HG03039 (cell line): ENCODE data around the gene CTRB1.
"Not testable (repeated sequence)": the region's sequence is repeated elsewhere in the genome, so short reads cannot be mapped to it uniquely, and the experiment has no call there.

Source experiments
- ATAC-seq: cut with Tn5 transposase; IDR thresholded peaks from one replicate; pipeline ENCODE4 v1.9.1; 2021; ENCODE audit warnings: mild to moderate bottlenecking, moderate library complexity; ENCODE audit not compliant: unreplicated experiment

The CTRB1 gene

DNA sequence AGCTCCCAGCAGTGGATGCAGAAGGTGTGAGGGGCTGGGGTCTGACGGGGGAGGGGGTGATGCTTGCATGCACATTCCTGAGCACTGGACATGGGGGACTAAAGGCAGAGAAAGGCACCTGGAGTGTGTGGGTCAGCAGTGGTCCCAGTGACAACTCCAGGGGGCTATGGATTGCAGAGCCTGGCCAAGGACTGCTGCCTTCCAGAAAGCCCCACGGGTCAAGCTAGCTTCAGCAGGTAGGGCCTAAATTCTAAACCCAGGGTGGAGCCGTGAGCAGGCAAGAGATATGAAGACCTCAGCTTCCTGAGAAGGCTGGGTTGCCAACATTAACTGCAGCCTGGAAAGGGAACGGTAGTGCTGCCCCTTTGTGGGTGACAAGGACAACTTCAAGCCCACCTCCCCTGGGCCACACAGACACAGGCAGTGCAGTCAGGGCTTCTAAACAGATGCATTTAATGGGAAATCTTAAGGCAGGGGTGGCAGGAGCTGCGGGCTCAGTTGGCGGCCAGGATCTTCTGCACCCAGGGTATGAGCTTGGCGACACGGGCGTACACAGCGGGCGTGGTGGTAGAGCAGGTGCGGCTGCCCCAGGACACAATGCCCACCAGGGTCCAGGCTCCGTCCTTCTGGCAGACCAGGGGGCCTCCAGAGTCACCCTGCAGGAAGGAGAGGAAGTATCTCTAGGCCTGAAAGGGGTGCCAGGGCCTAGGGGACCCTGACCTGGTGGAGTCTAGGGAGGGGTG lies 14.9 kb upstream of the CTRB1 start:
- no peak for ATAC-seq

GRCh38 chr16:75204410-75204758 lies 14.4 kb upstream of the CTRB1 start:
- no peak for ATAC-seq

DNA sequence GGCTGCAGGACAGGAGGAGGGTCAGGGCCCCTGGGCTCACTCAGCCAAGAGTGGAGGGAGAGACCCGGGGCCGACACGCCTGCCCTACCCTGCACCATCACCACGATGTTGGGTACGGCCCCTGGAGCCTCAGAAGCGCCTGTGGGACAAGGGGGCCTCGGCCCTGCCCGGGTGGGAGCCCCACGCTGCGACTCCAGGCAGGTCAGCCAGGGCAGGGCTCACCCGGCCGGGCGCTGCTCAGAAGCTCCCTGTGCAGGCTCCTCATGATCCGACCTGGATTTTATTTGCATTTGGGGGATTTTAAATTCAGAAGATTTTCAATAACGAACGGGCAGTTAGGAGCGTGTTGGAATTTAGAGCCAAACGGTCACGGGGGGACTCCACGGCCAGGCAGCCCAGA lies 13.9 kb upstream of the CTRB1 start:
- ATAC-seq, result not testable (repeated sequence)

DNA sequence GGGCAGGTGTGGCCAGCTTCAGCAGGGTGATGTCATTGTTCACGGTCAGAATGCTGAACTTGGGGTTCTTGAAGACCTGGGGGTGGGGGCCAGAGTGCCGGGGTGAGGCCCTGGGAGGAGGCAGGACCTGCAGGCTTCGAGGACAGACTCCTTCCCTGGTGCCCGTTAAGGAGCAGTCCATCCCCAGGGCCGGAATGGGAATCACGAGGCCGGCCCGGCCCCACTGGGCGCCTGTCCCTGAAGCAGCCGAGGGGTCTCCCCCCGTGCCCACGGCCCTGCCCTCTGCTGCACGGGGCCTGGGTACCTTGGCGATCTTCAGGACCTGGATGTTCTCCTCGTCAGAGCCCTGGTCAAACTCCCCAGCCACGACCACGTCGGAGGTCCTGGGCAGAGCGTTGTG lies 13.3 kb upstream of the CTRB1 start:
- not testable (repeated sequence) for ATAC-seq

GRCh38 chr16:75205961-75206748 lies 12.6 kb upstream of the CTRB1 start:
- not testable (repeated sequence) for ATAC-seq

- no peak for ATAC-seq
These were observed 11.9 kb upstream of the CTRB1 start, which contains the start of gene CTRB2 for GRCh38 chr16:75206749-75207451. Gene CTRB2 (minus strand): TSS chr16:75207161. CDS start chr16:75207141, 20 bp downstream.

DNA sequence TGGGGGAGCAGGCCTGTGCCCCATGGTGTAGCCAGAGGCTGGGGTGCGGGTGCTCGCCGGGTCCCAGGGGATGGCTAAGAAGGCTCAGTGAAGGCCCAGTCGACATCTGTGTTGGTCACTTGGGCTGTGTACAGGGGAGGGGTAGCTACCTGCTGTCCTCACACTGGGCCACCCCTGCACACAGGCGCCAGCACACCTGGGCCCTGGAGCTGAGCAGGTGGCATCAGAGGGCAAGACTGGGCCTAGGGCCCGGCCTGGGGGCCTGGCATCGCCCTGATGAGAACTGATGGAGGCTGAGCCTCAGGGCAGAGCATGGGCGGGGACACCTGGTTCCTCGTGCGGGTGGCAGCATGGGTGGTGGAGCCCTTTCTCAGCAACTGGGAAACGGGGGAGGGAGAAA lies 11.0 kb upstream of the CTRB1 start:
- ATAC-seq, result no peak

DNA sequence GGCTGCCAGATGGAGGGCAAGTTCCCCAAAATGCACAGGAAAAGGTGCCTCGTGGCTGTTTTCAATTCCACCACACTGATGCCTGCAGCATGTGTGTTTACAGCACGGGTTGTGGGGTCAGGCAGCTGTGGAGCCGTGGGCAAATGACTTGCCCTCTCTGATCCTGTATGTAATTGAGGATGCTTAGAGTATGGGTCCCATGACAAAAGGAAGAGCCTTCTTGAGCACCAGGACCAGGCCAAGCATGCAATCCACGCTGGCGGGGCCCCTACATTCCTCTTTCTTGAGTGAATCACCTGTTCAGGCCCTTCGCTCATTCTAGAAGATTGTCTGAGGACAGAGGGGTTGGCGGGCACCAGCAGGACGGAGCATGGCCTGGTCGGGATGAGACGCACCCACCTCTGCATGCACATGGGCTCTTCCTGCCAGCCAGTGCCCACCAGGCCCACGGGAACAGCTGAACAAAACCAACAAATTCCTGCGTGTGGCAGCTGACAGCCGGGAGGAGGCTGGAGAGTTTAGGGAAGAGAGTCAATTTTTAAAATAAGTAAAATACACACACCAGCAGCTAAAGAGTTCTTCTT lies 10.5 kb upstream of the CTRB1 start:
- ATAC-seq, result no peak

GRCh38 chr16:75208861-75209505 lies 9.8 kb upstream of the CTRB1 start:
- ATAC-seq, result no peak

DNA sequence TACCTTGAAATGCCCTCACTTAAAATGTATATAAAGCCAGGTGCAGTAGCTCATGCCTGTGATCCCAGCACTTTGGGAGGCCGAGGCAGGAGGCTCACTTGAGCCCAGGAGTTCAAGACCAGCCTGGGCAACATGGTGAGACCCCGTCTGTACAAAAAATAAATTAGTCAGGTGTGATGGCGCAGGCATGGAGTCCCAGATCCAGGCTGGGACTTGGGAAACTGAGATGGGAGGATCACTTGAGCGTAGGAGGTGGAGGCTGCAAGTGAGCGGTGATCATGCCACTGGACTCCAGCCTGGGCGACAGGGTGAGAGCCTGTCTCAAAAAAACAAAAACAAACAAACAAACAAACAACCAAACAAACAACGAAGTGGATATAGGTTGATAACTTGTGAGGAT lies 9.3 kb upstream of the CTRB1 start:
- ATAC-seq, result not testable (repeated sequence)

DNA sequence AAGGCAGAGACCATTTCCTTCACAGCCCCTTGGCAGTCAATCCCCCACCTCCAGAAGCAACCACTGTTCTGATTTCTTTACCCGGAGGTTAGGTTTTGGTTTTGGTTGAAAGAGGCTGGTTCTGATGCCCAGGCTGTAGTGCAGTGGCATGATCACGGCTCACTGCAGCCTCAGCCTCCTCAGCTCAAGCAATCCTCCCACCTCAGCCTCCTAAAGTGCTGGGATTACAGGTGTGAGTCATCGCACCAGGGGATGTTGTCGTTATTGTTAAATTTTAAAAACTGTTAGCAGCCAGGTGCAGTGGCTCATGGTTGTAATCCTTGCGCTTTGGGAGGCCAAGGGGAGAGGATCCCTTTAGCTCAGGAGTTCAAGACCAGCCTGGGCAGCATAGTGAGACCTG lies 8.8 kb upstream of the CTRB1 start:
- no peak for ATAC-seq

DNA sequence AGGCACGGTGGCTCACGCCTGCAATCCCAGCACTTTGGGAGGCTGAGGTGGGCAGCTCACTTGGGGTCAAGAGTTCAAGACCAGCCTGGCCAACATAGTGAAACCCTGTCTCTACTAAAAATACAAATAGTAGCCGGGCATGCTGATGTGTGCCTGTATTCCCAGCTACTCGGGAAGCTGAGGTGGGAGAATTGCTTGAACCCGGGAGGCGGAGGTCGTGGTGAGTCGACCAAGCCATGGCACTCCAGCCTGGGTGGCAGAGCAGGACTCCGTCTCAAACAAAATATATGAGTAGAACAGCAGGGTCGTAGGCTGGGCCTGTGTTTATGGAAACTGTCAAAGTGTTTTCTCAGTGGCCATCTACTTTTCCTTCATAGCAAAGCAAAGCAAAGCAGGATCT lies 7.5 kb upstream of the CTRB1 start:
- ATAC-seq, result not testable (repeated sequence)

DNA sequence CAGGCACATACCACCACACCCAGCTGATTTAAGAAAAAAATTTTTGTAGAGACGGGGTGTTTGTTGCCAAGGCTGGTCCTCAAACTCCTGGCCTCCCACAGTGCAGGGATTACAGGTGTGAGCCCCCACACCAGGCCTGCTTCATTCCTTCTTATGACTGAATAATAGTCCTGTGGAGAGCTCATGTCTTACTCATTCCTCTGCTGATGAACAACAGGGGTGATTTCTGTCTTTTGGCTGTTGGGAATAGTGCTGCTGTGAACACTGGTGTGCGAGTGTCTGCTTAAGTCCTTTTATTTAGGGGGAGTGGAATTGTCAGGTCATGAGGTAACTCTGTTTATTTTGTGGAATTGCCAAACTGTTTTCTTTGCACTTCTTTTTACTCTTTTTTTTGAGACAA lies 2.7 kb upstream of the CTRB1 start:
- no peak for ATAC-seq

- no peak for ATAC-seq
These were observed 2.2 kb upstream of the CTRB1 start for GRCh38 chr16:75216576-75216975.

DNA sequence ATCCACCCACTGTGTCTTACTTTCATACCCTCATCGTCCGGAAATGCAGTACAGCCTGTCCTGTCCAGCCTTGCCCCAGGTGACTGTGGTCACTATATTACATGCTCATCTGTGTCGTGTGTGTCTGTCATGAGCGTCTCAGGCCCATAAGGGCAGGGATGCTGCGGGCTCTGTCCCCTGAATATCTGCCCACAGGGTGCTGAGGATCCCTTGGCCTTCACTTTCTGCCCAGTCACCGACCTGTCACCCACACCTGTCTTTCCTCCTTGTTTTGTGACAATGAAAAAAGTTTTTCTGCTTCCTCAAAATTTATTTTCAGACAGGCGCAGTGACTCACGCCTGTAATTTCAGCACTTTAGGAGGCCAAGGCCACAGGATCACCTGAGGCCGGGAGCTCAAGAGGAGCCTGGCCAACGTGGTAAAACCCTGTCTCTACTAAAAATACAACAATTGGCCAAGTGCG lies 1.4 kb upstream of the CTRB1 start:
- ATAC-seq, result no peak

- no peak for ATAC-seq
These were observed 300 bp downstream of the CTRB1 start for GRCh38 chr16:75219088-75219487.

DNA sequence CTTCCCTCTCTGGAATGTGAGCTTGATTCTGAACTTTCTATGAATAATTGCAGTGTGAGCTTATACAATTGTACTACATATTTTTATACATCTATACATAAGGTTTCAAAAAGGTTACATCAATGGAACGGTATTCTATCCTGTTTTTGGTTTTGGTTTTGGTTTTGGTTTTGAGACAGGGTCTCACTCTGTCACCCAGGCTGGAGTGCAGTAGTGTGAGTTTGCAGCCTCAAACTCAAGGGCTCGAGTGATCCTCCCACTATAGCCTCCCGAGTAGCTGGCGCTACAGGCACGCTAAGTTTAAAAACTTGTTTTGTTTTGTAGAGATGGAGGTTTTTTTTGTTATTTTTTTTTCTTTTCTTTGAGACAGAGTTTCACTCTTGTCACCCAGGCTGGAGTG lies 1.1 kb downstream of the CTRB1 start:
- no peak for ATAC-seq

DNA sequence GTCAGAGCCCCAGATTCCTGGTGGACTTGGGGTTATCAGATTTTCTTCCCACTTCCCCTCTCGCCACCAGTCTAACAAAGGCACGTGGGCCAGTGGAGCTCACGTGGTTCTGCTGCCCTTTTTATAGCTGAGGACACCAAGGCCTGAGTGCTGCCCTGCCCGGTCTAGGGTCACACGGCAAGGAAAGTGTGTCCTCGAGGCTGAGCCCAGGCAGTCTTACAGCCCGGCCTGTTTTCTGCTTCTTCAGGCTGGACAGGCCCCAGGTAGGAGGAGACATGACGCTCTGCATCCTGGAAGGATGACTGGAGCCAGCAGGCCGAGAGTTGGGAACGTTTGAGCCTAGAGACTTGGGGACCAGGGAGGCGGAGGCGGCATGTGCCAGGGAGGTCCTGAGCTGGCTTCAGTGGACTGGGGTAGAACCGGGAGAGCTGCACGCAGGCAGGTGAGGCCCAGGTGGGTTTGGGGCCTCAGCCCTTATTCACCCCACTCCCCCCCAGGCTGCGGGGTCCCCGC lies 3.5 kb downstream of the CTRB1 start:
- no peak for ATAC-seq

- ATAC-seq, result not testable (repeated sequence)
These were observed 4.3 kb downstream of the CTRB1 start for GRCh38 chr16:75223129-75223528.

DNA sequence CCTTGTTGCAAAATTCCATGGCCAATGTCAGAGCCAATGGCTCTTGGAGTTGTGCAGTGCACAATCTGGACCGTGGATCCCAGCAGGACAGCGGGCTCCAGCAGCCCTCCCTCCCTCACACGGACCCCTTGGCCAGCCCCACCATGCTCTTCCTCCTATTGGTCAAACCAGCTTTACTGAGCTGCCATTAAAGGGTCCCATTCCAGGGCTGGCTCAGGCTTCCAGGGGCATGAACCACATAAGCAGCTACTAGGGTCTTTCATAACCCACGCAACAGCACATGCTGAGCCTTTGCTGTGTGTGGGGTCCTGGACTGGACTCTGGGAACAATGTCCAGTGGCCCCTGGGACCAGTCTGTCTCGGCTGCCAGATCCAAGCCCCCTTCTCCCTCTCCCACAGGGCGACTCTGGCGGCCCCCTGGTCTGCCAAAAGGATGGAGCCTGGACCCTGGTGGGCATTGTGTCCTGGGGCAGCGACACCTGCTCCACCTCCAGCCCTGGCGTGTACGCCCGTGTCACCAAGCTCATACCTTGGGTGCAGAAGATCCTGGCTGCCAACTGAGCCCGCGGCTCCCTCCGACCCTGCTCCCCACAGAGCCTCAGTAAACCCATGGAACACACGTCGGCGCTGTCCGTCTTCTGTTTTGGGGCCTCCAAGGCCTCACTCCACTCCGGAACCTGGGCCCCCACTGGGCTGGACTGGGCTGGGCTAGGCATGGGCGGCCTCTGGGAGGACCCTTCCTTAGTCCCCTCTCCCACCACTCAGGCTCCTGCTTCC lies 5.7 kb downstream of the CTRB1 start:
- ATAC-seq, result no peak
